PC-9 (cell line): ENCODE data around the gene RABL3.

ENCODE experiments used
- CTCF ChIP-seq: fragments of 200-600 bp; sonication (generic); conservative IDR thresholded peaks from 2 replicates; pipeline ENCODE4 v1.6.1; 2017; ENCODE audit warnings: mixed run types, antibody characterized with exemption, mild to moderate bottlenecking, moderate library complexity
- EZH2 ChIP-seq: fragments of 200-600 bp; sonication (generic); IDR thresholded peaks from 2 replicates; pipeline ENCODE4 v1.8.0; 2017; ENCODE audit warnings: antibody characterized with exemption, low read depth

GRCh38 chr3:120636795-120637401 is 105.4 kb downstream of the RABL3 start:
- TF ChIP-seq CTCF (no peak), EZH2 (no peak)
